Measurements from ENCODE around the gene KLF6.

KLF6 gene

GRCh38 chr10:3813986-3814837 lies 29.2 kb upstream of the KLF6 start:
- no peak overlapping the region for H2AFZ ChIP-seq (ENCODE audit: low read depth, low read length)
- H3K4me3 ChIP-seq (ENCODE audit: low read length) = no peak overlapping the region
- H3K4me2 ChIP-seq (ENCODE audit: low read length) = no peak overlapping the region
- H3K27ac ChIP-seq (ENCODE audit: low read length) = no peak overlapping the region
- no peaks in the 10 kb centered on the region for H3K9me3 ChIP-seq (ENCODE audit: insufficient read depth, low read length)
- H3K36me3 ChIP-seq (replicated peaks; ENCODE audit: low read depth, low read length) = no peaks in the 10 kb centered on the region
- H4K20me1 ChIP-seq (ENCODE audit: insufficient read depth, low read length) = no peaks in the 10 kb centered on the region
- no peak overlapping the region for H3K9ac ChIP-seq (ENCODE audit: low read length)
- H3K27me3 ChIP-seq (ENCODE audit: low read depth, low read length) = no peaks in the 10 kb centered on the region
- no peak for TF ChIP-seq EZH2phosphoT487 (IDR thresholded peaks at IDR 0.05; ENCODE audit: low read depth)
- TF ChIP-seq, protein P1, sequence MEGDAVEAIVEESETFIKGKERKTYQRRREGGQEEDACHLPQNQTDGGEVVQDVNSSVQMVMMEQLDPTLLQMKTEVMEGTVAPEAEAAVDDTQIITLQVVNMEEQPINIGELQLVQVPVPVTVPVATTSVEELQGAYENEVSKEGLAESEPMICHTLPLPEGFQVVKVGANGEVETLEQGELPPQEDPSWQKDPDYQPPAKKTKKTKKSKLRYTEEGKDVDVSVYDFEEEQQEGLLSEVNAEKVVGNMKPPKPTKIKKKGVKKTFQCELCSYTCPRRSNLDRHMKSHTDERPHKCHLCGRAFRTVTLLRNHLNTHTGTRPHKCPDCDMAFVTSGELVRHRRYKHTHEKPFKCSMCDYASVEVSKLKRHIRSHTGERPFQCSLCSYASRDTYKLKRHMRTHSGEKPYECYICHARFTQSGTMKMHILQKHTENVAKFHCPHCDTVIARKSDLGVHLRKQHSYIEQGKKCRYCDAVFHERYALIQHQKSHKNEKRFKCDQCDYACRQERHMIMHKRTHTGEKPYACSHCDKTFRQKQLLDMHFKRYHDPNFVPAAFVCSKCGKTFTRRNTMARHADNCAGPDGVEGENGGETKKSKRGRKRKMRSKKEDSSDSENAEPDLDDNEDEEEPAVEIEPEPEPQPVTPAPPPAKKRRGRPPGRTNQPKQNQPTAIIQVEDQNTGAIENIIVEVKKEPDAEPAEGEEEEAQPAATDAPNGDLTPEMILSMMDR (IDR thresholded peaks at IDR 0.05; ENCODE audit: low read depth, low read length) = no peak
- peaks cover 30% of the 10 kb centered on the region for H3K4me1 ChIP-seq (ENCODE audit: low read length)
- no peaks in the 10 kb centered on the region for H3K79me2 ChIP-seq (ENCODE audit: low read length)

DNA sequence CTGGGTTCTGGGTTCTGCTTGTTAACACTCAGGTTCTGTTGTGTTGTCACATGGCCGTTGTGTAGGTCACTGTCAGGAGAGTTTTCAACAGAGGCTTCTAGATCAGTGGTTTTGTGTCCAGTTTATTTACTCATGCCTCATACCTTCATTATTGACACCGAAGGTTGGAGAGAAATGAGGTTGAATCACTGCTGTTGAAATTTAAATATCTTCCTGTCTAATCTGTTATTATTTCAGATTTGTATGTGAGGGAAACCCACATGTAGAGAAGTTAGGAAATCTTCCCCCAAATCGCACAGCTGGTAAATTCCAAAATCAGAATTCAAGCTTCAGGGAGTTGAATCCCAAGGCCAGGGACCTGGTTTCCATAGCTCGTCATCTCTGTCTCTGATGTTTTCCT lies 28.3 kb upstream of the KLF6 start:
- no peak overlapping the region for H3K9ac ChIP-seq (ENCODE audit: low read length)
- H4K20me1 ChIP-seq (ENCODE audit: insufficient read depth, low read length) = no peaks in the 10 kb centered on the region
- no peak overlapping the region for H3K27ac ChIP-seq (ENCODE audit: low read length)
- no peaks in the 10 kb centered on the region for H3K27me3 ChIP-seq (ENCODE audit: low read depth, low read length)
- H3K4me1 ChIP-seq (ENCODE audit: low read length) = peaks cover 39% of the 10 kb centered on the region
- H3K36me3 ChIP-seq (replicated peaks; ENCODE audit: low read depth, low read length) = no peaks in the 10 kb centered on the region
- no peak overlapping the region for H3K4me3 ChIP-seq (ENCODE audit: low read length)
- H3K9me3 ChIP-seq (ENCODE audit: insufficient read depth, low read length) = no peaks in the 10 kb centered on the region
- no peak overlapping the region for H3K4me2 ChIP-seq (ENCODE audit: low read length)
- no peak for TF ChIP-seq EZH2phosphoT487 (IDR thresholded peaks at IDR 0.05; ENCODE audit: low read depth)
- TF ChIP-seq, protein P1 (IDR thresholded peaks at IDR 0.05; ENCODE audit: low read depth, low read length) = no peak
- no peaks in the 10 kb centered on the region for H3K79me2 ChIP-seq (ENCODE audit: low read length)
- no peak overlapping the region for H2AFZ ChIP-seq (ENCODE audit: low read depth, low read length)

DNA sequence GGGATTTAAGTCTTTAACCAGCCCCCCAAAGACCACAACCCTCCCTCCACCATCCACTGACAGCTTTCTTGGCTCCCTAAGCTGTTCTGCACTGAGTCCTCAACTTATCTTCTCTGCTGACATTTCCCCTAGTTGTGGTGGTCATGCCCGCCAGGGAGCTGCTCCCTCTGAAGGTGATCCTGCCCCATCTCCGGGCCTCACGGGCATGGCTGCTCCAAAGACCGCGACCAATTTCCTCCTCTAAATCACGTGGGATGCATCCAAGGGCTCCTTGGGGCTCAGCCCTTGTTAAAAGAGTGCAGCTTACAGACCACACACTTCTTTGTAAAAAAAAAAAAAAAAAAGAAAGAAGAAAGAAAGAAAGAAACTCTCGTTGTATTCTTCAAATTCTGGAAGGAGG lies 27.1 kb upstream of the KLF6 start:
- Histone ChIP-seq H3K9ac (ENCODE audit: low read length) (0 out of 2 replicates have a peak overlapping the region, but pooled peaks have one; percentile 16), H2AFZ (ENCODE audit: low read depth, low read length) (0 out of 2 replicates have a peak overlapping the region, but pooled peaks have one; percentile 51), H3K4me2 (ENCODE audit: low read length) (peak overlapping the region; percentile 93), H3K27ac (ENCODE audit: low read length) (peak overlapping the region; percentile 35; the same call in 1 of the 2 replicates), H3K4me1 (ENCODE audit: low read length) (peaks cover 50% of the 10 kb centered on the region), H3K9me3 (ENCODE audit: insufficient read depth, low read length) (no peaks in the 10 kb centered on the region), H3K79me2 (ENCODE audit: low read length) (no peaks in the 10 kb centered on the region), H3K27me3 (ENCODE audit: low read depth, low read length) (no peaks in the 10 kb centered on the region), H4K20me1 (ENCODE audit: insufficient read depth, low read length) (no peaks in the 10 kb centered on the region), H3K4me3 (ENCODE audit: low read length) (no peak overlapping the region), H3K36me3 (replicated peaks; ENCODE audit: low read depth, low read length) (no peaks in the 10 kb centered on the region)
- TF ChIP-seq, protein P1 (IDR thresholded peaks at IDR 0.05; ENCODE audit: low read depth, low read length) = no peak
- TF ChIP-seq EZH2phosphoT487 (IDR thresholded peaks at IDR 0.05; ENCODE audit: low read depth) = no peak

DNA sequence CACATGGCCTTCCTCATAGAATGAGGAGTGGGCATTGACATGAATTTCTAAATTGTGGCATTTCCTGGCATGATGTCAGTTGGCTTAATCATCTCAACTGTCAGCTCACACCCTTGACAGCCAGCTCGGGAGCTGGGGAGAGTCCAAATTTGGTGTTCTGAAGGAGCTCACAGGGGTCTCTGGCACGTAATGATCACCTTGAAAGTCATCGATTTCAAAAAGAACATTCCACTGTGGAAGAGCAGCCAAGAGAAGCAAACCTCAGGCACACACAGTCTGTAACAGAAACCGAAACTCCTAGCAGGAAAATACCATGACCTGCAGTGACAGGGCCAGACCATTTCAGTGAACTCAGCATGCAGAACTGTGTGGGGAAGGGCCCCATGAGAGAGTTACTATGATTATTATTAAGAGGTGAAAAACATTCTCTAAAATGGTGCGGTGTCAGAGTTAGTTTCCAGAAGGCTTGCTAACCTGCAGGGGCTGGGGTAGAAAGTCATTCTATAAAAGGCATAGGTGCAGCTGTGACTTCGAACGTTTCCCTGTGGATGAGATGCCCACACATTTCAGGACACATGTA lies 26.4 kb upstream of the KLF6 start:
- H3K4me2 ChIP-seq (ENCODE audit: low read length) = peak overlapping the region; percentile 93
- TF ChIP-seq, protein P1 (IDR thresholded peaks at IDR 0.05; ENCODE audit: low read depth, low read length) = no peak
- no peak for TF ChIP-seq EZH2phosphoT487 (IDR thresholded peaks at IDR 0.05; ENCODE audit: low read depth)
- H4K20me1 ChIP-seq (ENCODE audit: insufficient read depth, low read length) = no peaks in the 10 kb centered on the region
- H3K4me3 ChIP-seq (ENCODE audit: low read length) = peak overlapping the region; percentile 66
- H3K27me3 ChIP-seq (ENCODE audit: low read depth, low read length) = no peaks in the 10 kb centered on the region
- H3K4me1 ChIP-seq (ENCODE audit: low read length) = peaks cover 58% of the 10 kb centered on the region
- peak overlapping the region; percentile 51 for H2AFZ ChIP-seq (ENCODE audit: low read depth, low read length)
- H3K9me3 ChIP-seq (ENCODE audit: insufficient read depth, low read length) = no peaks in the 10 kb centered on the region
- H3K36me3 ChIP-seq (replicated peaks; ENCODE audit: low read depth, low read length) = no peaks in the 10 kb centered on the region
- peak overlapping the region; percentile 35 for H3K27ac ChIP-seq (ENCODE audit: low read length)
- peak overlapping the region; percentile 44; the same call in 1 of the 2 replicates for H3K9ac ChIP-seq (ENCODE audit: low read length)
- no peaks in the 10 kb centered on the region for H3K79me2 ChIP-seq (ENCODE audit: low read length)
